B cell (primary cell): ENCODE data around the gene ZNF28.
"Not testable (repeated sequence)": the region's sequence is repeated elsewhere in the genome, so short reads cannot be mapped to it uniquely, and the experiment has no call there.

ENCODE experiments used
- EZH2 ChIP-seq: IDR thresholded peaks from 2 replicates; pipeline ENCODE4 v1.6.1; 2012; ENCODE audit warnings: borderline replicate concordance, low read depth, mild to moderate bottlenecking, moderate library complexity, low read length; ENCODE audit not compliant: insufficient read depth, poor library complexity, severe bottlenecking
- TF ChIP-seq, protein P1 (sequence below): fragments of 200-600 bp; IDR thresholded peaks from one replicate; pipeline ENCODE4 v1.8.0; 2022; ENCODE audit warnings: antibody characterized with exemption, mild to moderate bottlenecking

DNA sequence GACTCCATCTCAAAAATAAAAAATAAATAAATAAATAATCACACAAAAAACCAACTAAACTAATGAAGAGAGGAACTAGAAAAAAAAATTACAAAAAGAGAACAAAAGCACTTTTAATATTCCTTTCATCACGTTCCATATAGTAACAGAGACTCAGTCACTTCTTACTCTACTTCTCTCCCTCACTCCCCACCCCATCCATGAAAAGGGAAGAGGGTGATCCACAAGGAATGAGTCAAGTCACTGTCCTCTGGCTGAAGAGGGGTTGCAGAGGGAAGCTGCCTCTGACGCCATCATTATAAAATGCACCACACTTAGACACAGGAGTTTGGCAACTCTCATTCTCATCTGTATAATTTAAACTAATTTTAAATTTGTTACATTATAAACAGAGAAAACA, 38.6 kb downstream of the ZNF28 start:
- TF ChIP-seq, protein P1, sequence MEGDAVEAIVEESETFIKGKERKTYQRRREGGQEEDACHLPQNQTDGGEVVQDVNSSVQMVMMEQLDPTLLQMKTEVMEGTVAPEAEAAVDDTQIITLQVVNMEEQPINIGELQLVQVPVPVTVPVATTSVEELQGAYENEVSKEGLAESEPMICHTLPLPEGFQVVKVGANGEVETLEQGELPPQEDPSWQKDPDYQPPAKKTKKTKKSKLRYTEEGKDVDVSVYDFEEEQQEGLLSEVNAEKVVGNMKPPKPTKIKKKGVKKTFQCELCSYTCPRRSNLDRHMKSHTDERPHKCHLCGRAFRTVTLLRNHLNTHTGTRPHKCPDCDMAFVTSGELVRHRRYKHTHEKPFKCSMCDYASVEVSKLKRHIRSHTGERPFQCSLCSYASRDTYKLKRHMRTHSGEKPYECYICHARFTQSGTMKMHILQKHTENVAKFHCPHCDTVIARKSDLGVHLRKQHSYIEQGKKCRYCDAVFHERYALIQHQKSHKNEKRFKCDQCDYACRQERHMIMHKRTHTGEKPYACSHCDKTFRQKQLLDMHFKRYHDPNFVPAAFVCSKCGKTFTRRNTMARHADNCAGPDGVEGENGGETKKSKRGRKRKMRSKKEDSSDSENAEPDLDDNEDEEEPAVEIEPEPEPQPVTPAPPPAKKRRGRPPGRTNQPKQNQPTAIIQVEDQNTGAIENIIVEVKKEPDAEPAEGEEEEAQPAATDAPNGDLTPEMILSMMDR: not testable (repeated sequence)
- TF ChIP-seq EZH2: not testable (repeated sequence)
